Astrocyte (in vitro differentiated cells and primary cell): ENCODE results near the gene HNRNPA0. TPM values are rescaled to one million over a fixed set of nuclear protein-coding genes. Genes with fewer than 3 reads are reported as not detected.

Source experiments
- DNase-seq: peaks from one replicate; pipeline ENCODE4 v3.0.0-alpha.2; 2010; ENCODE audit warnings: low read depth
- FAIRE-seq: peaks from 2 replicates; lab custom pipeline; 2011; peaks lifted over from hg19 to GRCh38; lab: Jason Lieb, UNC
- H2AFZ ChIP-seq: 2 replicates; pipeline ENCODE4 v1.6.0; 2012; ENCODE audit warnings: low read depth, low read length, inconsistent platforms
- H3K27ac ChIP-seq: 2 replicates; pipeline ENCODE4 v1.5.1; 2011; ENCODE audit warnings: low read depth, low read length, inconsistent platforms
- H3K27me3 ChIP-seq: 2 replicates; pipeline ENCODE4 v1.6.0; 2011; ENCODE audit warnings: low read length, inconsistent platforms; ENCODE audit not compliant: insufficient read depth
- H3K36me3 ChIP-seq: 2 replicates; pipeline ENCODE4 v1.5.1; 2011; ENCODE audit warnings: low read length, inconsistent platforms; ENCODE audit not compliant: insufficient read depth
- H3K4me1 ChIP-seq: 2 replicates; pipeline ENCODE4 v1.5.1; 2011; ENCODE audit warnings: low read length, inconsistent platforms; ENCODE audit not compliant: insufficient read depth
- H3K4me2 ChIP-seq: 2 replicates; pipeline ENCODE4 v1.6.0; 2012; ENCODE audit warnings: low read length, inconsistent platforms
- H3K4me3 ChIP-seq: 2 replicates; pipeline ENCODE4 v1.5.1; 2011; ENCODE audit warnings: low read depth, mild to moderate bottlenecking, low read length, inconsistent platforms; ENCODE audit not compliant: insufficient read depth
- H3K79me2 ChIP-seq: 2 replicates; pipeline ENCODE4 v1.6.0; 2012; ENCODE audit warnings: mild to moderate bottlenecking, low read length, inconsistent platforms; ENCODE audit not compliant: insufficient read depth
- H3K9ac ChIP-seq: 2 replicates; pipeline ENCODE4 v1.6.0; 2012; ENCODE audit warnings: mild to moderate bottlenecking, low read length, inconsistent platforms
- H3K9me3 ChIP-seq: 2 replicates; pipeline ENCODE4 v1.5.1; 2012; ENCODE audit warnings: low read depth, mild to moderate bottlenecking, low read length, inconsistent platforms; ENCODE audit not compliant: insufficient read depth
- H4K20me1 ChIP-seq: 2 replicates; pipeline ENCODE4 v1.6.0; 2012; ENCODE audit warnings: low read length, inconsistent platforms; ENCODE audit not compliant: insufficient read depth
- H3K27ac Mint-ChIP-seq: one replicate; pipeline ENCODE4 v1.8.0; 2021; ENCODE audit warnings: mild to moderate bottlenecking, mixed read lengths; ENCODE audit not compliant: unreplicated experiment
- H3K27me3 Mint-ChIP-seq: one replicate; pipeline ENCODE4 v1.8.0; 2021; ENCODE audit warnings: low read depth, mixed read lengths; ENCODE audit not compliant: unreplicated experiment
- H3K36me3 Mint-ChIP-seq: one replicate; pipeline ENCODE4 v1.8.0; 2021; ENCODE audit warnings: low read depth, mixed read lengths; ENCODE audit not compliant: unreplicated experiment
- H3K4me1 Mint-ChIP-seq: one replicate; pipeline ENCODE4 v1.8.0; 2021; ENCODE audit warnings: low read depth, mixed read lengths; ENCODE audit not compliant: unreplicated experiment
- H3K4me3 Mint-ChIP-seq: one replicate; pipeline ENCODE4 v1.8.0; 2021; ENCODE audit warnings: mild to moderate bottlenecking, moderate library complexity, mixed read lengths; ENCODE audit not compliant: unreplicated experiment
- H3K9me3 Mint-ChIP-seq: one replicate; pipeline ENCODE4 v1.8.0; 2021; ENCODE audit warnings: mild to moderate bottlenecking, mixed read lengths; ENCODE audit not compliant: unreplicated experiment
- CTCF ChIP-seq: IDR thresholded peaks from 2 replicates; pipeline ENCODE4 v1.5.1; 2011; ENCODE audit warnings: low read depth, mild to moderate bottlenecking, inconsistent platforms, low read length, moderate library complexity; ENCODE audit not compliant: insufficient read depth
- EZH2 ChIP-seq: IDR thresholded peaks from 2 replicates; pipeline ENCODE4 v1.6.1; 2012; ENCODE audit warnings: mild to moderate bottlenecking, low read length, inconsistent platforms; ENCODE audit not compliant: insufficient read depth
- total RNA-seq: library from RNA; stranded (reverse); gene quantifications from 2 replicates; pipeline ENCODE4 v1.2.1, GENCODE V29; 2021

HNRNPA0 gene
- total RNA-seq, 1 donor from 2014 or later = 29.5 TPM

DNA sequence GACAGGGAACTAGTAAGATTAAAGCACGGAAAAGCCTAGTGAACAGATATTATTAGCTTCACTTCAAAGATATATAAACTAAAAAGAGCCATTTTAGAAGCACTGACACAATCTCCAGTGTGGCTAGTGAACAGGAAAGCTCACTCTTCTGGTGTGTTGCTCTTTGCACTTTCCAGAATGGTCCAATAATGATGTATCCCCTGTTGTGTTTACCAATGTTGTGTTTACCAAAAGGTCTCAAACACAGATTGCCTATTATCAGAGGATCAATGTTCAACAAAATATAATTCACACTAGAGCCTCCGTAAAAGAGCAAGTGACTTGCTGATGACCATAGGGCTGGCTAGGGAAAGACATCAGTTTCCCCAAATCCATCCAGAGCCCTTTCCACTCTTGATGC is 29.9 kb downstream of the HNRNPA0 start:
- Histone ChIP-seq H3K79me2 (no peaks in the 10 kb centered on the region), H3K36me3 (no peaks in the 10 kb centered on the region), H3K9me3 (no peaks in the 10 kb centered on the region), H3K4me3 (no peak overlapping the region), H4K20me1 (no peaks in the 10 kb centered on the region), H3K27ac (no peak overlapping the region), H3K4me1 (no peaks in the 10 kb centered on the region), H2AFZ (no peak overlapping the region), H3K27me3 (no peaks in the 10 kb centered on the region), H3K9ac (no peak overlapping the region), H3K4me2 (no peak overlapping the region)
- peaks cover 5% of the 10 kb centered on the region for H3K36me3 Mint-ChIP-seq
- no peak overlapping the region for H3K27ac Mint-ChIP-seq
- DNase-seq (no peak), FAIRE-seq (no peak)
- H3K4me1 Mint-ChIP-seq = no peaks in the 10 kb centered on the region
- TF ChIP-seq CTCF (no peak), EZH2 (no peak)
- no peaks in the 10 kb centered on the region for H3K27me3 Mint-ChIP-seq
- peaks cover 1% of the 10 kb centered on the region for H3K9me3 Mint-ChIP-seq
- no peak overlapping the region for H3K4me3 Mint-ChIP-seq

DNA sequence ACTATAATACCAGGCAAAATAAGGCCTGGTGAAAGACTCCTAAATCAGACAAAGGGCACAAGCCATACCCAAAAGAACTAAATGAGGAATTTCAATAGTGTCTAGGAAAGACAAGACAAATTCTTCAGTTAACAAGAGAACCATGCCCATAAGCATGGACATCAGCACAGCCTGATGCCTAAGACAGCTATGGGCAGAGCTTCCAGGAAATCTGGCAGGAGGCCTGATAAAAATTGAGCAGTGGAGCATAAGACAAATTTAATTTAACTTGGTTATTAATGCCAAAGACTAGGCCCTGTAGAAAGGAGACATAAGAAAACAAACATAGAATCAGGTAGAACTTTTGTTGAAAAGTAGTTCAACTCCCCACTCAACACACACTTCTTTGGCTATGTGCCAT is 35.6 kb downstream of the HNRNPA0 start:
- FAIRE-seq = no peak
- no peaks in the 10 kb centered on the region for H4K20me1 ChIP-seq
- no peaks in the 10 kb centered on the region for H3K79me2 ChIP-seq
- H3K4me2 ChIP-seq = no peak overlapping the region
- H3K27me3 Mint-ChIP-seq = no peaks in the 10 kb centered on the region
- H2AFZ ChIP-seq = no peak overlapping the region
- H3K9me3 ChIP-seq = no peaks in the 10 kb centered on the region
- DNase-seq = no peak
- no peak overlapping the region for H3K27ac ChIP-seq
- H3K4me1 Mint-ChIP-seq = no peaks in the 10 kb centered on the region
- H3K9ac ChIP-seq = no peak overlapping the region
- no peak overlapping the region for H3K4me3 Mint-ChIP-seq
- H3K9me3 Mint-ChIP-seq = peaks cover 1% of the 10 kb centered on the region
- H3K27ac Mint-ChIP-seq = no peak overlapping the region
- no peak overlapping the region for H3K4me3 ChIP-seq
- no peaks in the 10 kb centered on the region for H3K27me3 ChIP-seq
- TF ChIP-seq CTCF (no peak), EZH2 (no peak)
- H3K36me3 ChIP-seq = no peaks in the 10 kb centered on the region
- H3K4me1 ChIP-seq = no peaks in the 10 kb centered on the region
- peaks cover 9% of the 10 kb centered on the region for H3K36me3 Mint-ChIP-seq

DNA sequence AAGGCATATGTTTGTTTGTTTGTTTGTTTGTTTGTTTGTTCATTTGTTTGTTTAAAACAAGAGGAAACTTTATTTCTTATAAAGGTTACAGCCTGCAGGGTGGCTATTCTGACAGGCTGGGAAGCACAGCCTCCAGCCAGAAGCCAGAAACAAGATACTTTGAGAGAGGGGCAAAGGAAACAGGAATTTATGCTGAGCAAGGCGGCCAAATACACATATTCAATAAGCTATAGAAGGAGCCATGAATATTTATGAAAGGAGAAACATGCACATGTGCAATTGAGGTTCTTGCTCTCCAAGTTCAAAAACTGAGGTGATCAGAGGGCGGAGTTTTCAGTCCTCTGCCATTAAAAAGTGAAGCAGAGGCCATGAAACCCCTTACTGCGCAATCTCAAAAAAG is 37.8 kb downstream of the HNRNPA0 start:
- H3K27ac ChIP-seq = no peak overlapping the region
- Mint-ChIP-seq H3K4me1 (no peaks in the 10 kb centered on the region), H3K27ac (no peak overlapping the region), H3K27me3 (no peaks in the 10 kb centered on the region), H3K4me3 (no peak overlapping the region), H3K9me3 (peaks cover 4% of the 10 kb centered on the region), H3K36me3 (peaks cover 13% of the 10 kb centered on the region)
- no peak for FAIRE-seq
- H3K4me3 ChIP-seq = no peak overlapping the region
- no peaks in the 10 kb centered on the region for H3K9me3 ChIP-seq
- no peaks in the 10 kb centered on the region for H3K27me3 ChIP-seq
- H3K4me1 ChIP-seq = no peaks in the 10 kb centered on the region
- DNase-seq = no peak
- H3K4me2 ChIP-seq = no peak overlapping the region
- H2AFZ ChIP-seq = no peak overlapping the region
- TF ChIP-seq CTCF = no peak
- TF ChIP-seq EZH2 = no peak
- no peaks in the 10 kb centered on the region for H3K79me2 ChIP-seq
- no peak overlapping the region for H3K9ac ChIP-seq
- H4K20me1 ChIP-seq = no peaks in the 10 kb centered on the region
- no peaks in the 10 kb centered on the region for H3K36me3 ChIP-seq
